Neural progenitor cell (in vitro differentiated cells): ENCODE data around the gene MKI67.

Experiments used
- EZH2phosphoT487 ChIP-seq: fragments of 200-600 bp; sonication (generic); IDR thresholded peaks from 2 replicates; pipeline ENCODE4 v1.6.1; 2017; ENCODE audit warnings: antibody characterized with exemption
- TF ChIP-seq, protein P1 (sequence below): fragments of 200-600 bp; sonication (generic); IDR thresholded peaks from 2 replicates; pipeline ENCODE4 v1.5.1; 2017; ENCODE audit warnings: antibody characterized with exemption, mild to moderate bottlenecking

- TF ChIP-seq, protein P1, sequence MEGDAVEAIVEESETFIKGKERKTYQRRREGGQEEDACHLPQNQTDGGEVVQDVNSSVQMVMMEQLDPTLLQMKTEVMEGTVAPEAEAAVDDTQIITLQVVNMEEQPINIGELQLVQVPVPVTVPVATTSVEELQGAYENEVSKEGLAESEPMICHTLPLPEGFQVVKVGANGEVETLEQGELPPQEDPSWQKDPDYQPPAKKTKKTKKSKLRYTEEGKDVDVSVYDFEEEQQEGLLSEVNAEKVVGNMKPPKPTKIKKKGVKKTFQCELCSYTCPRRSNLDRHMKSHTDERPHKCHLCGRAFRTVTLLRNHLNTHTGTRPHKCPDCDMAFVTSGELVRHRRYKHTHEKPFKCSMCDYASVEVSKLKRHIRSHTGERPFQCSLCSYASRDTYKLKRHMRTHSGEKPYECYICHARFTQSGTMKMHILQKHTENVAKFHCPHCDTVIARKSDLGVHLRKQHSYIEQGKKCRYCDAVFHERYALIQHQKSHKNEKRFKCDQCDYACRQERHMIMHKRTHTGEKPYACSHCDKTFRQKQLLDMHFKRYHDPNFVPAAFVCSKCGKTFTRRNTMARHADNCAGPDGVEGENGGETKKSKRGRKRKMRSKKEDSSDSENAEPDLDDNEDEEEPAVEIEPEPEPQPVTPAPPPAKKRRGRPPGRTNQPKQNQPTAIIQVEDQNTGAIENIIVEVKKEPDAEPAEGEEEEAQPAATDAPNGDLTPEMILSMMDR = no peak
- no peak for TF ChIP-seq EZH2phosphoT487
Observed at GRCh38 chr10:128140425-128140824, 14.2 kb upstream of the MKI67 start.
